B cell (primary cell): Measurements from ENCODE around the gene ATP5F1E. TPM values are rescaled to one million over a fixed set of nuclear protein-coding genes. Genes with fewer than 3 reads are reported as not detected.

Experiments used
- ATAC-seq: fragments of 200-7000 bp; cut with Tn5 transposase; one replicate; pipeline ENCODE4 v1.10.0; 2021; ENCODE audit warnings: low read depth, mild to moderate bottlenecking, moderate number of reproducible peaks, moderate library complexity
- CTCF ChIA-PET: fragments of 350-600 bp; sonication (Branson Sonifier 250); formaldehyde crosslinking; loops from one replicate; lab custom pipeline; 2021; ENCODE audit warnings: antibody characterized with exemption, inconsistent platforms; lab: Charles Lee
- POLR2A ChIA-PET: fragments of 350-600 bp; sonication (Branson Sonifier 250); formaldehyde crosslinking; loops from one replicate; lab custom pipeline; 2021; ENCODE audit warnings: antibody characterized with exemption; lab: Charles Lee
- DNase-seq: peaks from one replicate; pipeline ENCODE4 v3.0.0; 2013
- H2AFZ ChIP-seq: 2 replicates; pipeline ENCODE4 v1.6.1; 2012; ENCODE audit warnings: mild to moderate bottlenecking, low read depth, low read length; ENCODE audit not compliant: insufficient read depth, poor library complexity, severe bottlenecking
- H3K27ac ChIP-seq, 2 donors: 1 replicate in 1 of 2; 2 replicates in 1 of 2; pipeline ENCODE4 v1.5.1; 2012 to 2013; ENCODE audit warnings: low read length in 2 of 2, mild to moderate bottlenecking in 2 of 2, moderate library complexity in 1 of 2
- H3K27me3 ChIP-seq, 4 experiments: fragments of 200-600 bp in 1 of 4; sonication (generic) in 1 of 4; replicated peaks in 1 of 4; 1 replicate in 2 of 4; 2 replicates in 2 of 4; pipeline versions ENCODE4 v1.6.1 to v1.7.0; 2013 to 2016; ENCODE audit warnings: low read length in 3 of 4, mild to moderate bottlenecking in 2 of 4, mixed read lengths in 1 of 4, moderate library complexity in 1 of 4; ENCODE audit not compliant: insufficient read depth in 4 of 4, control insufficient read depth in 3 of 4; ENCODE audit errors: control extremely low read depth in 1 of 4
- H3K36me3 ChIP-seq, 2 experiments: replicated peaks in 1 of 2; 1 replicate in 1 of 2; 2 replicates in 1 of 2; pipeline versions ENCODE4 v1.6.1 to v1.7.1; 2013; ENCODE audit warnings: low read length in 1 of 2; ENCODE audit not compliant: insufficient read depth in 2 of 2, control insufficient read depth in 1 of 2; ENCODE audit errors: control extremely low read depth in 1 of 2, extremely low read depth in 1 of 2
- H3K4me1 ChIP-seq, 2 donors: fragments of 200-600 bp in 1 of 2; sonication (generic) in 1 of 2; 1 replicate in 1 of 2; 2 replicates in 1 of 2; pipeline versions ENCODE4 v1.5.1 to v1.6.1; 2013 to 2017; ENCODE audit warnings: low read length in 2 of 2; ENCODE audit not compliant: control insufficient read depth in 2 of 2, insufficient read depth in 2 of 2
- H3K4me2 ChIP-seq: replicated peaks from 2 replicates; pipeline ENCODE3; 2012; ENCODE audit warnings: mild to moderate bottlenecking, low read depth, low read length; ENCODE audit not compliant: poor library complexity, severe bottlenecking
- H3K4me3 ChIP-seq, 5 experiments: fragments of 200-600 bp in 1 of 5; sonication (generic) in 1 of 5; 1 replicate in 3 of 5; 2 replicates in 2 of 5; pipeline versions ENCODE4 v1.5.1 to v1.7.0; 2011 to 2016; ENCODE audit warnings: low read length in 4 of 5, mild to moderate bottlenecking in 4 of 5, low read depth in 2 of 5, control low read depth in 1 of 5, moderate library complexity in 1 of 5; ENCODE audit not compliant: insufficient read depth in 1 of 5; ENCODE audit errors: control extremely low read depth in 1 of 5, extremely low read depth in 1 of 5
- H3K79me2 ChIP-seq: fragments of 200-600 bp; sonication (generic); one replicate; pipeline ENCODE4 v1.6.0; 2016; ENCODE audit warnings: low read length; ENCODE audit not compliant: control insufficient read depth, insufficient read depth
- H3K9ac ChIP-seq: fragments of 200-600 bp; sonication (generic); 2 replicates; pipeline ENCODE4 v1.6.1; 2017; ENCODE audit warnings: mild to moderate bottlenecking, low read length, moderate library complexity
- H3K9me3 ChIP-seq, 3 donors: one replicate each; pipeline versions ENCODE4 v1.6.1 to v1.7.1; 2013; ENCODE audit warnings: low read length in 2 of 3; ENCODE audit not compliant: control insufficient read depth in 2 of 3, insufficient read depth in 1 of 3; ENCODE audit errors: control extremely low read depth in 1 of 3
- H4K20me1 ChIP-seq: 2 replicates; pipeline ENCODE4 v1.6.0; 2012; ENCODE audit warnings: mild to moderate bottlenecking, low read length; ENCODE audit not compliant: insufficient read depth, control insufficient read depth, poor library complexity, severe bottlenecking
- H3K27ac Mint-ChIP-seq: one replicate; pipeline ENCODE4 v1.8.0; 2021; ENCODE audit warnings: mixed read lengths
- H3K27me3 Mint-ChIP-seq: one replicate; pipeline ENCODE4 v1.8.0; 2021; ENCODE audit warnings: mixed read lengths
- H3K4me1 Mint-ChIP-seq: one replicate; pipeline ENCODE4 v1.8.0; 2021; ENCODE audit warnings: mixed read lengths
- H3K4me3 Mint-ChIP-seq: one replicate; pipeline ENCODE4 v1.8.0; 2021; ENCODE audit warnings: mixed read lengths
- H3K9me3 Mint-ChIP-seq: one replicate; pipeline ENCODE4 v1.8.0; 2022; ENCODE audit warnings: mixed read lengths; ENCODE audit not compliant: insufficient read depth
- EZH2 ChIP-seq: IDR thresholded peaks from 2 replicates; pipeline ENCODE4 v1.6.1; 2012; ENCODE audit warnings: borderline replicate concordance, low read depth, mild to moderate bottlenecking, moderate library complexity, low read length; ENCODE audit not compliant: insufficient read depth, poor library complexity, severe bottlenecking
- WGBS: methylation state at CpG from one replicate; pipeline ENCODE4 v1.1.5; 2013; ENCODE audit warnings: missing lambda C conversion rate; ENCODE audit not compliant: insufficient coverage; 5-methylcytosine and 5-hydroxymethylcytosine counted together
- intact Hi-C: fragments of 100-400 bp; cut with micrococcal nuclease; formaldehyde crosslinking; loops from one replicate; pipeline ENCODE4 v1.10.0; 2022
- polyA plus RNA-seq: library from polyadenylated mRNA; depleted of rRNA; stranded (reverse); fragments of >200 nt; gene quantifications from 2 replicates; pipeline ENCODE4 v1.2.3, GENCODE V29; 2012
- total RNA-seq, 2 donors: library from RNA; stranded (reverse); fragments of 120-200 nt in 1 of 2; gene quantifications; 1 replicate in 1 of 2; 2 replicates in 1 of 2; pipeline versions ENCODE4 v1.2.3 to v1.2.4, GENCODE V29; 2013 to 2022
- TF ChIP-seq, protein P1 (sequence below): fragments of 200-600 bp; IDR thresholded peaks from one replicate; pipeline ENCODE4 v1.8.0; 2022; ENCODE audit warnings: antibody characterized with exemption, mild to moderate bottlenecking

The ATP5F1E gene
- total and polyA plus RNA-seq, 2 donors (not counting 1 experiment from before 2014, with no cell fraction given), result 22.2 to 55.0 TPM

DNA sequence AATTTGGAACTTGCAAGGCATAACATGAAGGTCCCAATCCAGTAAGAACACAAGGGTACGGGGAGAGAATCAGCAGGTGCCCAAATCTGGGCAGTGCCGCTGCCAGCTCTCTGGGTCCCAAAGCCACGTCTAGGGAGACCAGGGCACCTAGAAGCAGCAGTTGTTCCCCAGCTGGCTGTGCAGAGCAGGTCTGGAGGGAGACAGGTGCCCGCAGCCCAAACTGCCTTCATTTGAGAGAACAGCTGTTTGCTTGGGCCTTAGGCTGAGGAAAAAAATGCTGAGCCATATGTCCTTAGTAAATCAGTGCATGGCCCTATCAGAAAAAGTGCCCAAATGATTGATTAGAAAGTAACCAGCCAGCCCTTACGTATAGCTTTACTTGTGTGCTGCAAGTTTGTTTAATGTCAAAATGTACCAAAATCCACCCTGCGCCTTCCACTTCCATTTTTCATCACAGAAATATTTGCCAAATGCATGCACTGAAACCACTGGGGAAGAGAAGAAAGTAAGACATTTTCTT lies 19.6 kb upstream of the ATP5F1E start:
- Histone ChIP-seq H3K27ac (no peak overlapping the region), H4K20me1 (no peaks in the 10 kb centered on the region), H3K9ac (no peak overlapping the region), H3K4me3 (no peak overlapping the region), H2AFZ (no peak overlapping the region), H3K79me2 (no peaks in the 10 kb centered on the region), H3K36me3 (no peaks in the 10 kb centered on the region), H3K4me1 (no peaks in the 10 kb centered on the region), H3K4me2 (no peak overlapping the region), H3K9me3 (no peaks in the 10 kb centered on the region), H3K27me3 (peaks cover 0 to 11% (median 9%) of the 10 kb centered on the region in 4 experiments)
- no peak overlapping the region for H3K27ac Mint-ChIP-seq
- TF ChIP-seq EZH2, result no peak
- TF ChIP-seq, protein P1, sequence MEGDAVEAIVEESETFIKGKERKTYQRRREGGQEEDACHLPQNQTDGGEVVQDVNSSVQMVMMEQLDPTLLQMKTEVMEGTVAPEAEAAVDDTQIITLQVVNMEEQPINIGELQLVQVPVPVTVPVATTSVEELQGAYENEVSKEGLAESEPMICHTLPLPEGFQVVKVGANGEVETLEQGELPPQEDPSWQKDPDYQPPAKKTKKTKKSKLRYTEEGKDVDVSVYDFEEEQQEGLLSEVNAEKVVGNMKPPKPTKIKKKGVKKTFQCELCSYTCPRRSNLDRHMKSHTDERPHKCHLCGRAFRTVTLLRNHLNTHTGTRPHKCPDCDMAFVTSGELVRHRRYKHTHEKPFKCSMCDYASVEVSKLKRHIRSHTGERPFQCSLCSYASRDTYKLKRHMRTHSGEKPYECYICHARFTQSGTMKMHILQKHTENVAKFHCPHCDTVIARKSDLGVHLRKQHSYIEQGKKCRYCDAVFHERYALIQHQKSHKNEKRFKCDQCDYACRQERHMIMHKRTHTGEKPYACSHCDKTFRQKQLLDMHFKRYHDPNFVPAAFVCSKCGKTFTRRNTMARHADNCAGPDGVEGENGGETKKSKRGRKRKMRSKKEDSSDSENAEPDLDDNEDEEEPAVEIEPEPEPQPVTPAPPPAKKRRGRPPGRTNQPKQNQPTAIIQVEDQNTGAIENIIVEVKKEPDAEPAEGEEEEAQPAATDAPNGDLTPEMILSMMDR, result no peak
- whole genome bisulfite sequencing, result 95% methylated on average over 4 of the region's 6 CpGs
- no peak for DNase-seq
- ChIA-PET CTCF (interaction anchor here (1.2 to 1.3 kb wide), 2 partner anchors 31 to 156 kb away, joined by 3 read pairs; no protein-coding TSS in a partner anchor), POLR2A (no interaction called here)
- H3K9me3 Mint-ChIP-seq, result no peaks in the 10 kb centered on the region
- no peaks in the 10 kb centered on the region for H3K4me1 Mint-ChIP-seq
- no peak for ATAC-seq
- no peak overlapping the region for H3K4me3 Mint-ChIP-seq
- peaks cover 33% of the 10 kb centered on the region for H3K27me3 Mint-ChIP-seq
- intact Hi-C loops, result loop anchor here (10.0 kb wide), 1 partner anchor 353 kb away; no protein-coding TSS in a partner anchor

DNA sequence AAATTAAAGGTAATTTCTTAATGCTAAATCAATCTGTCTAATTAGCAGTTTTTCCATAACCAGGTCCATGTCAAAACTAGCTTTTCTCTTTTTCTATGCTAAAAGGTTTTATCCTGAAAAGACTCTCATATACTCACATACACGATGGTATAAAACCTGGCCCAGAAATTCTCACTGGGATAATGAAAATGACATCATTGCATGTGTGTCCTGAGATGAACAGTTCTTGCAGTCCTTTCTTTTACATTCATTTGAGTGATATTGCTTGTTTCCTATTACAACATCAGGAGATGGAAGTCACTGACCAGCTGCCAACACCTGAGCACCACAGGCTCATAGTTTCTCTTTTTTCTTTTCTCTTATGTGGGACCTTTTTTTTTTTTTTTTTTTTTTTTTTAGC lies 18.3 kb upstream of the ATP5F1E start:
- POLR2A ChIA-PET, result no interaction called here
- H3K9me3 ChIP-seq, result no peaks in the 10 kb centered on the region
- no peak for TF ChIP-seq EZH2
- TF ChIP-seq, protein P1, result no peak

More for the DNA sequence above, 18.3 kb upstream of the ATP5F1E start:
- Histone ChIP-seq H3K4me3 (no peak overlapping the region), H4K20me1 (no peaks in the 10 kb centered on the region), H3K9ac (no peak overlapping the region), H3K4me1 (peaks cover 0 to under 1% of the 10 kb centered on the region in 2 donors), H3K36me3 (no peaks in the 10 kb centered on the region), H2AFZ (no peak overlapping the region), H3K4me2 (no peak overlapping the region), H3K27ac (no peak overlapping the region), H3K27me3 (peaks cover 0 to 11% (median 7%) of the 10 kb centered on the region in 4 experiments), H3K79me2 (no peaks in the 10 kb centered on the region)
- WGBS, result no CpG with 5 or more reads among the region's 1 CpG
- no peak overlapping the region for H3K27ac Mint-ChIP-seq
- DNase-seq (no peak), ATAC-seq (no peak)
- intact Hi-C loops, result loop anchor here (10.0 kb wide), 1 partner anchor 354 kb away; no protein-coding TSS in a partner anchor
- H3K4me3 Mint-ChIP-seq, result no peak overlapping the region
- H3K27me3 Mint-ChIP-seq, result peaks cover 33% of the 10 kb centered on the region
- H3K4me1 Mint-ChIP-seq, result peaks cover 2% of the 10 kb centered on the region
- H3K9me3 Mint-ChIP-seq, result no peaks in the 10 kb centered on the region
- CTCF ChIA-PET, result interaction anchor here (1.1 to 1.4 kb wide), 3 partner anchors 26 to 172 kb away, joined by 4 to 10 read pairs (median 5); no protein-coding TSS in a partner anchor
